T-helper 2 cell (primary cell): ENCODE data around the gene CNOT4.
"Not testable (repeated sequence)": the region's sequence is repeated elsewhere in the genome, so short reads cannot be mapped to it uniquely, and the experiment has no call there.

Source experiments
- DNase-seq, 5 experiments: peaks; one replicate each; pipeline versions ENCODE4 v3.0.0 to v3.0.0-alpha.2; 2012 to 2022

Gene CNOT4

GRCh38 chr7:135447748-135448147 is 62.2 kb downstream of the CNOT4 start:
- no peak for DNase-seq

GRCh38 chr7:135445690-135446089 is 64.2 kb downstream of the CNOT4 start:
- no peak for DNase-seq

- not testable (repeated sequence) for DNase-seq
Observed at GRCh38 chr7:135445266-135445665, 64.6 kb downstream of the CNOT4 start.

- DNase-seq: no peak
Observed at GRCh38 chr7:135441791-135442190, 68.1 kb downstream of the CNOT4 start.

- DNase-seq: no peak
Observed at GRCh38 chr7:135434047-135434446, 75.9 kb downstream of the CNOT4 start.

GRCh38 chr7:135430626-135431025 is 79.3 kb downstream of the CNOT4 start:
- no peak for DNase-seq

GRCh38 chr7:135428879-135429278 is 81.0 kb downstream of the CNOT4 start:
- no peak for DNase-seq

GRCh38 chr7:135428011-135428410 is 81.9 kb downstream of the CNOT4 start:
- DNase-seq: no peak

- no peak for DNase-seq
Observed at GRCh38 chr7:135427166-135427565, 82.7 kb downstream of the CNOT4 start.

- no peak for DNase-seq
Observed at GRCh38 chr7:135425036-135425435, 84.9 kb downstream of the CNOT4 start.

GRCh38 chr7:135420786-135421185 is 89.1 kb downstream of the CNOT4 start:
- no peak for DNase-seq

- no peak for DNase-seq
Observed at GRCh38 chr7:135416431-135416830, 93.5 kb downstream of the CNOT4 start.

- peak in 1 of 5 experiments; percentile 44 for DNase-seq
Observed at GRCh38 chr7:135414850-135415439, 95.0 kb downstream of the CNOT4 start.

GRCh38 chr7:135414208-135414607 is 95.7 kb downstream of the CNOT4 start:
- DNase-seq: no peak

GRCh38 chr7:135411098-135411497 is 98.8 kb downstream of the CNOT4 start:
- DNase-seq: no peak

- DNase-seq: no peak
Observed at GRCh38 chr7:135410543-135410942, 99.4 kb downstream of the CNOT4 start.

- no peak for DNase-seq
Observed at GRCh38 chr7:135409845-135410542, 99.9 kb downstream of the CNOT4 start.

GRCh38 chr7:135407884-135408283 is 102.0 kb downstream of the CNOT4 start:
- no peak for DNase-seq

GRCh38 chr7:135406918-135407317 is 103.0 kb downstream of the CNOT4 start:
- DNase-seq: no peak

- DNase-seq: no peak
Observed at GRCh38 chr7:135405969-135406368, 103.9 kb downstream of the CNOT4 start.

- no peak for DNase-seq
Observed at GRCh38 chr7:135403302-135403701, 106.6 kb downstream of the CNOT4 start.

GRCh38 chr7:135397689-135398088 is 112.2 kb downstream of the CNOT4 start:
- DNase-seq: no peak

GRCh38 chr7:135392701-135393100 is 117.2 kb downstream of the CNOT4 start:
- DNase-seq: no peak

- DNase-seq: no peak
Observed at GRCh38 chr7:135391514-135391913, 118.4 kb downstream of the CNOT4 start.

- DNase-seq: no peak
Observed at GRCh38 chr7:135390829-135391228, 119.1 kb downstream of the CNOT4 start.
